Activated T-cell treated with anti-CD3 and anti-CD28 coated beads, Interleukin-2, amount 50 U/mL, for 4 hours (primary cell): ENCODE measurements around the gene EIF3J. TPM values are rescaled to one million over a fixed set of nuclear protein-coding genes. Genes with fewer than 3 reads are reported as not detected.

Experiments
- ATAC-seq, 2 donors: fragments of 200-7000 bp; cut with Tn5 transposase; one replicate each; pipeline ENCODE4 v1.10.0; 2021
- DNase-seq: peaks from one replicate; pipeline ENCODE4 v3.0.0-alpha.2; 2020
- H3K27me3 Mint-ChIP-seq: one replicate; pipeline ENCODE4 v1.8.0; 2021; ENCODE audit warnings: low read depth, mixed read lengths
- H3K36me3 Mint-ChIP-seq: one replicate; pipeline ENCODE4 v1.8.0; 2022; ENCODE audit warnings: mixed read lengths; ENCODE audit not compliant: insufficient read depth
- H3K4me1 Mint-ChIP-seq: one replicate; pipeline ENCODE4 v1.8.0; 2021; ENCODE audit warnings: low read depth, mixed read lengths
- H3K4me3 Mint-ChIP-seq: one replicate; pipeline ENCODE4 v1.8.0; 2021; ENCODE audit warnings: mild to moderate bottlenecking, moderate library complexity, mixed read lengths
- H3K9me3 Mint-ChIP-seq: one replicate; pipeline ENCODE4 v1.8.0; 2021; ENCODE audit warnings: mixed read lengths
- total RNA-seq, 3 donors: library from RNA; stranded (reverse); gene quantifications; one replicate each; pipeline ENCODE4 v1.2.1, GENCODE V29; 2021

The EIF3J gene, protein sequence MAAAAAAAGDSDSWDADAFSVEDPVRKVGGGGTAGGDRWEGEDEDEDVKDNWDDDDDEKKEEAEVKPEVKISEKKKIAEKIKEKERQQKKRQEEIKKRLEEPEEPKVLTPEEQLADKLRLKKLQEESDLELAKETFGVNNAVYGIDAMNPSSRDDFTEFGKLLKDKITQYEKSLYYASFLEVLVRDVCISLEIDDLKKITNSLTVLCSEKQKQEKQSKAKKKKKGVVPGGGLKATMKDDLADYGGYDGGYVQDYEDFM
- total RNA-seq: 100 to 1,000 TPM; 197 to 214 (median 201) TPM

DNA sequence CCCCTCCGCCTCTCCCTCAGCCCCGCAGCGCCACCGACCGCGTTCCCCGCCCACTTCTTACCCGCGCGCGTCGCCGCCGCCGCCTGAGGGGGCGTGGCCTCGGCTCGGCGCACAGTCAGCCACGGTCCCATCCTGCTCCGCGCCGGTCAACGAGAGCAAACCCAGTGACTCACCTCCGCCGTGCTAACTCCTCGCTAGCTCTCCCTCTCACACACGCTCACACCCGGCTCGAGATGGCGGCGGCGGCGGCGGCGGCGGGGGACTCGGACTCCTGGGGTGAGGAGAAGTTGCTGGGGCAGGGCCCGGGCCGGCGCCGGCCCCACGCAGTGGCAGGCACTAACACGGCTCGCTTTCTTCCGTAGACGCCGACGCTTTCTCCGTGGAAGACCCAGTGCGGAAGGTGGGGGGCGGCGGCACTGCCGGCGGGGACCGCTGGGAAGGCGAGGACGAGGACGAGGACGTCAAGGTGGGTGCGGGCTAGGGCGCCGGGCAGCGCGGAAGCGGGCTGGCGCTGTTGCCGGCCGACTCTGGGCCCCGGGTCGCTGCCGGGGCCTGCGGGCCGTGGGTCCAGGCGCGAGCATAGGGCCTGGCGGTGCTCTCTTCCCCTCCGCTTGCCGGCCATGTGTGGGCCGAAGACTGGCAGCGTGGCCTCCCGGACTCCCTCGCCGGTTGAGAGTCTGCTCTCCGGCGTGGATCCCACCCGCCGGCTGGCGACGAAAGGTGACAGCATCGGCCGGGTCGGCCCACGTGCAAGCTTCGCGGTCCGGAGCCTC lies at the start of gene EIF3J:
EIF3J (plus strand) TSS at position 186 of the 773 bp plus-strand sequence; CDS start at position 234, 48 bp downstream.
- DNase-seq (peak; percentile 93), ATAC-seq (peak; percentile 96 to 97)
- H3K27me3 Mint-ChIP-seq: no peaks in the 10 kb centered on the region
- H3K4me3 Mint-ChIP-seq: peak within 1 kb of the TSS; percentile 94
- H3K9me3 Mint-ChIP-seq: no peaks in the 10 kb centered on the region
- peaks cover 49% of the 10 kb centered on the region for H3K4me1 Mint-ChIP-seq
- peaks cover 32% of the 10 kb centered on the region for H3K36me3 Mint-ChIP-seq

DNA sequence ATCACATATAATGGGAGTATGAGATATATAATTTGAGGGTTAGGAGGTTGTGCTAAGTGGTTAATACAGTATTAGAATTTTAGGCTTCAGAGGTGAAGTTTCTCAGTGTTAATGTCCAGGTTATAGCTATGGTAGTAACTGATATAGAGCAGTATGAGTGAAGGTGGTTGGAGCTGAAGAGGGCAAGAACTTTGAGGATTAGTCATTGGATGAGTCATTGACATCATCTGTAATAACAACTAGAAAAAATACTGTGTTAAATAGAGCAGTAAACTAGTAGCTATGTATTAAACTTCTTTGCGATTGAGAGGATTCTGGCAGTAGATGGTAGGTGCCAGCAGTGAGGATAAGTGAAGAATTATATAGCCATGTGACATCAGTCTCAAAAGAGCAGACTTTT lies 47.5 kb upstream of the EIF3J start:
- Mint-ChIP-seq H3K4me1 (peaks cover 20% of the 10 kb centered on the region), H3K36me3 (peaks cover 29% of the 10 kb centered on the region), H3K9me3 (no peaks in the 10 kb centered on the region), H3K27me3 (no peaks in the 10 kb centered on the region), H3K4me3 (no peak overlapping the region)
- ATAC-seq: peak; percentile 96 to 97
- no peak for DNase-seq

DNA sequence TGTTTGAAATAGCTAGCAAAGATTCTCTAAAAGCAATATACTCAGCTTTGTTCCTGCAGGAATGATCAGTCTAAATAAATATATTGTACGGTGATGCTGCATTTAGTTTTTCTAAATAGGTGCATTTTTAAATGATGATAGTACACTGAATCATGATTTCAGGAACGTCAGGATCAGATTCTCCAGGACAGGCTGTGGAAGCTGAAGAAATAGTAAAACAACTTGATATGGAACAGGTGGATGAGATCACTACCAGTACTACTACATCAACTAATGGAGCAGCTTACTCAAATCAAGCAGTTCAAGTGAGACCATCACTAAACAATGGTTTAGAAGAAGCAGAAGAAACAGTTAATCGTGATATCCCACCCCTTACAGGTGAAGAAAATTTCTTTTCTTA lies 46.3 kb upstream of the EIF3J start:
- no peak overlapping the region for H3K4me3 Mint-ChIP-seq
- DNase-seq (no peak), ATAC-seq (no peak)
- no peaks in the 10 kb centered on the region for H3K27me3 Mint-ChIP-seq
- H3K36me3 Mint-ChIP-seq: peaks cover 29% of the 10 kb centered on the region
- H3K9me3 Mint-ChIP-seq: no peaks in the 10 kb centered on the region
- peaks cover 18% of the 10 kb centered on the region for H3K4me1 Mint-ChIP-seq

DNA sequence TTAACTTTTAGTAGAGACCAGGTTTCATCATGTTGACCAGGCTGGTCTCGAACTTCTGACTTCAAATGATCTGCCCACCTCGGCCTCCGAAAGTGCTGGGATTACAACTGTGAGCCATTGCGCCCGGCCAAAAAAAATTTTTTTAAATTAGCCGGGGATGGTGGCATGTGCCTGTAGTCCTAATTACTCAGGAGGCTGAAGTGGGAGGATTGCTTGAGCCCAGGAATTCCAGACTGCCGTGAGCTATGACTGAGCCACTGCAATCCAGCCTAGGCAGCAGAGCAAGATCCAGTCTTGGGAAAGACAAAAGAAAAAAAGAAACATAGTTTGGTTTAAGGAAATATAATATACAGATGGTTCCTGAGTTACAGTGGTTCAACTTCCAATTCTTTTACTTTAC lies 44.9 kb upstream of the EIF3J start:
- ATAC-seq: no peak
- no peak for DNase-seq
- Mint-ChIP-seq H3K4me3 (no peak overlapping the region), H3K36me3 (peaks cover 33% of the 10 kb centered on the region), H3K9me3 (no peaks in the 10 kb centered on the region), H3K4me1 (peaks cover 17% of the 10 kb centered on the region), H3K27me3 (no peaks in the 10 kb centered on the region)

DNA sequence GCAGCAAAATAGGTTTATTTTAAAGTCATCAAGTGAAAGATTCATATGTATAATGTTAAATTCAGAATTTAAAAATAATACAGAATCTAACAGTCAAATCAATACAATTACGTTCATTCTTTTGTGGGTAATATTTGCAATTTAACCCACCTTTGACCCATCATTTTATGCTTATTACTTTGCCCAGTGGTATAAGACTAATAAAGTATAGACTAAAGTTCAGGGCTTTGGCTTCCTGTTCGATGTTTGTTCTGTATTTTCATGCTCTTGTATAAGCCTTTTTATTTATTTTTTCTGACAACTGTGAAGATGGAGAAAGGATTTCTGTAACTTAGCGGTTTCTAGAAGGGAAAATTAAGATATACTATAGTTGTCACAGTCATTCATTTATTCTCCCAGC lies 44.3 kb upstream of the EIF3J start:
- Mint-ChIP-seq H3K9me3 (no peaks in the 10 kb centered on the region), H3K36me3 (peaks cover 27% of the 10 kb centered on the region), H3K4me1 (peaks cover 17% of the 10 kb centered on the region), H3K4me3 (no peak overlapping the region), H3K27me3 (no peaks in the 10 kb centered on the region)
- ATAC-seq: no peak
- DNase-seq: no peak

DNA sequence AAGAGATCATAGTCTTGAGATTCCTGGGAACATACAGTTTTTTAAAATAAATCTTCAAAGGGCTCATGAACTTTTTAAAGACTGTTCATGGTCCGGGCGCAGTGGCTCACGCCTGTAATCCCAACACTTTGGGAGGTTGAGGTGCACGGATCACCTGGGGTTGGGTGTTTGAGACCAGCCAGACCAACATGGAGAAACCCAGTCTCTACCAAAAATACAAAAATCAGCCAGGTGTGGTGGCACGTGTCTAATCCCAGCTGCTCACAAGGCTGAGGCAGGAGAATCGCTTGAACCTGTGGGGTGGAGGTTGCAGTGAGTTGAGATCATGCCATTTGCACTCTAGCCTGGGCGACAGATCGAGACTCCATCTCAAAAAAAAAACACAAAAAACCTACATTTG lies 41.4 kb upstream of the EIF3J start:
- peaks cover 7% of the 10 kb centered on the region for H3K4me1 Mint-ChIP-seq
- no peaks in the 10 kb centered on the region for H3K9me3 Mint-ChIP-seq
- DNase-seq (no peak), ATAC-seq (no peak)
- H3K36me3 Mint-ChIP-seq: peaks cover 26% of the 10 kb centered on the region
- H3K4me3 Mint-ChIP-seq: no peak overlapping the region
- no peaks in the 10 kb centered on the region for H3K27me3 Mint-ChIP-seq

DNA sequence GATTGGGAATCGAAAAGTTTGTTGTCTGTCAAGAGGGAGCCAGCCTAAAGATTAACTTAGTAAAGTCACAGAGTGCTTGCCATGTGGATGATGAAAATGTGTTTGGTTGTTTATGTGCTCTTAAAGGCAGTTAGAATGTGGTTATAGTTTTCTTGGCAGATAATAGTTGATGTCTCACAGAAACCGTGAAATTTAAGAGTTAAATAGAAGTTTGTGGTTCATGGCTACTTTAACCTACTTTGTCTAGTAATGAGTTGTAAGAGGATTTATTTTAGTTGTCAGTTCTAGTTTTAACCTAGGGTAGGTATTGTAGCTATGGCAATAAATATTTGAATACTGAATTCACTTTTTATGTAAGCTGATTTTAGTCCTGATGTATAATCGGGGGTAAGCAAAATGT lies 36.4 kb upstream of the EIF3J start:
- Mint-ChIP-seq H3K4me1 (peaks cover 13% of the 10 kb centered on the region), H3K4me3 (no peak overlapping the region), H3K36me3 (peaks cover 20% of the 10 kb centered on the region), H3K27me3 (no peaks in the 10 kb centered on the region), H3K9me3 (no peaks in the 10 kb centered on the region)
- ATAC-seq (peak; percentile 77 to 80), DNase-seq (no peak)

DNA sequence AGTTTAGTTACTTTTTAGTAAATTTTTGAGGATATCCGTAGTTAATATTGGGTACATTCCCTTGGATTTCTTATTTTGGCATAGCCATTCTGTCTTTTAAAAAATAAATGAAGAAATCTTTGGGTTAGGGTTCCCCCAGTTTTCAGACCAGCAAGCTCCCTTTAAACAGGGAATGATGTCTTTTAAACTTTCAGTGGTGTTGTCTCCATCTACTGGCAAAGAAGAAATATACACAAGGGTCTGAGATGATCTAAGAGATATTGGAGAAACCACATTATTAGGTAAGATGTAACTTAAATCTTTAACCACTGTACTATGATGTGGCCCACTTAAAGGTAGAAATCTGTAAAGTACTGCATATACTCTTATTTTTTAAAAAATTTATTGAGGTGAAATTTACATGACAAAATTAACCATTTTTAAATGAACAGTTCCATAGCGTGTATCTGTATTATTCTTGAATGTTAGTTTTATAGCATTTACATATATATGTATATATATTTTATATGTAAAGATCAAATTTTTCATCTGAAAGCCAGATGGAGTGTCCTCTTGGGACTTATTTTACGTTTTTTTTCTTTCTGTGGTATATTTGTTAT lies 35.1 kb upstream of the EIF3J start:
- Mint-ChIP-seq H3K27me3 (no peaks in the 10 kb centered on the region), H3K4me3 (no peak overlapping the region), H3K9me3 (no peaks in the 10 kb centered on the region), H3K4me1 (peaks cover 13% of the 10 kb centered on the region), H3K36me3 (peaks cover 18% of the 10 kb centered on the region)
- DNase-seq: no peak
- peak; percentile 23 to 30 for ATAC-seq

DNA sequence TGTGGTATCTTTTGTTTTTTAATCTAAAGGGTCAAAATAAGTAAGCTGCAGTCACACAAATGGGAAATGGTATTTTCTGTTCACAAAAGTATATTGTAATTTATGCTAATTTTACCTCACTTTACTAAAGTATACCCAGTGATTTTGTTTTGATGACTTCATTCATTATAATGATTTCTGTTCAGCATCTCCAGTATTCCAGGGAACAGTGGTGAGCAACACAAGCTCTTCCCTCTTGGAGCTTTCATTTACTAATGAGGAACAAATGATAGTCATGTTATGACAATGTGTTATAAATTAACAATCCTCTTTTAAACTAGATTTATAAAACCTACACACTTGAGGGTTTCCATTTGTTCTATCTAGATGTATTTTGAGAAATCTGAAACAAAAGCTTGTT lies 20.5 kb upstream of the EIF3J start:
- Mint-ChIP-seq H3K27me3 (no peaks in the 10 kb centered on the region), H3K9me3 (no peaks in the 10 kb centered on the region), H3K4me3 (no peak overlapping the region), H3K36me3 (peaks cover 14% of the 10 kb centered on the region), H3K4me1 (peaks cover 2% of the 10 kb centered on the region)
- no peak for ATAC-seq
- DNase-seq: no peak

DNA sequence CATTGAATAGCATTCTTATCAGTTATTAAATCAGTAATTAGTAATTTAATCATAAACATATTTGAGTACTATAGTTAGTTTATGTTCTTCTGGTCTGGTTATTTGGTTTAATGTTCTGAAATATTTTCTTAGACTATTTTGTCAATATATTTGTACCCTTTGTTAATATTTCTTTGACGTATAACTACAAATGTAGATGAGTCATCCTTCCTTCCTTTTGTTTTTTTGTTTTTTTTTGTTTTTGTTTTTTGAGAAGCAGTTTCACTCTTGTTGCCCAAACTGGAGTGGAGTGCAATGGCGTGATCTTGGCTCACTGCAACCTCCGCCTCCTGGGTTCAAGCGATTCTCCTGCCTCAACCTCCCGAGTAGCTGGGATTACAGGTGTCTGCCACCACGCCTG lies 17.4 kb upstream of the EIF3J start:
- Mint-ChIP-seq H3K36me3 (peaks cover 18% of the 10 kb centered on the region), H3K4me1 (peaks cover 2% of the 10 kb centered on the region), H3K4me3 (no peak overlapping the region), H3K27me3 (no peaks in the 10 kb centered on the region), H3K9me3 (no peaks in the 10 kb centered on the region)
- ATAC-seq: no peak
- DNase-seq: no peak

DNA sequence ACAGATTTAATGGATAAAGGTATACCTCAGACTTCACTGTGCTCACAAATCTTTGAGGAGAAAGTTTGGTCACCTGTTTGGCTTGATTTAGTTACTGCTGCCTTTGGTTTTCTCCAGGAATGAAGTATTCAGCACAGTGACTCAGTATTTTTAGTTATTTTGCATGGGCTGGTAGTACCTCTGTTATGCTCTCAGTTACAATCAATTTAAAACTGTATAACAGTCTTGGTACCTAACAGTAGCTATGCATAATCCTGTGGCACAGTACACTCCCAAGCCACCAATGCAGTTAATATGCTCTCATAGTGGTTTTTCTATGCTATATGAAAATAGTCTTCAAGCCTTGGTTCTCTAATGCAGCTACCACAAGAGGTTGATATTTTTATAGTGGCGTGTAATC lies 11.9 kb upstream of the EIF3J start:
- Mint-ChIP-seq H3K36me3 (peaks cover 15% of the 10 kb centered on the region), H3K27me3 (no peaks in the 10 kb centered on the region), H3K4me3 (no peak overlapping the region), H3K4me1 (peaks cover 3% of the 10 kb centered on the region), H3K9me3 (no peaks in the 10 kb centered on the region)
- ATAC-seq (no peak), DNase-seq (no peak)

DNA sequence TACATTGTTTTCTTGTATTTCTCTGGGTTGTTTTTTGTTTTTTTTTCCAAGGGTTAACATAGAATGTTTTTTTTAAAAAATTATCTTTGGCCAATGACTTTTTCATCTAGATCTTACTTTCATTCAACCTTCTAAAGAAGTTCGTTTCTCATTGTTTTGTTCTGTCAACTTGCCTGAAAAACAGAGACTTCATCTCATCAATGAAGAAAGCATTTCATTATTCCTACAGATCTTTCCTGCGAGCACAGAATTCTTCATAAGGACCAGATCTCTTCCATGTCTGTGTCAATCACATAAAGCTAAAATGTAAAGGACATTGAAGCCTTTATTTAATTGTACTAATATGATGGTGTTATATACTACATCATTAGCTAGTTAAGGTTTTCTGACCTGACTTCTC lies 9.7 kb upstream of the EIF3J start:
- H3K27me3 Mint-ChIP-seq: no peaks in the 10 kb centered on the region
- H3K4me1 Mint-ChIP-seq: peaks cover 6% of the 10 kb centered on the region
- no peak for DNase-seq
- no peak for ATAC-seq
- no peak overlapping the region for H3K4me3 Mint-ChIP-seq
- H3K9me3 Mint-ChIP-seq: no peaks in the 10 kb centered on the region
- H3K36me3 Mint-ChIP-seq: peaks cover 13% of the 10 kb centered on the region

DNA sequence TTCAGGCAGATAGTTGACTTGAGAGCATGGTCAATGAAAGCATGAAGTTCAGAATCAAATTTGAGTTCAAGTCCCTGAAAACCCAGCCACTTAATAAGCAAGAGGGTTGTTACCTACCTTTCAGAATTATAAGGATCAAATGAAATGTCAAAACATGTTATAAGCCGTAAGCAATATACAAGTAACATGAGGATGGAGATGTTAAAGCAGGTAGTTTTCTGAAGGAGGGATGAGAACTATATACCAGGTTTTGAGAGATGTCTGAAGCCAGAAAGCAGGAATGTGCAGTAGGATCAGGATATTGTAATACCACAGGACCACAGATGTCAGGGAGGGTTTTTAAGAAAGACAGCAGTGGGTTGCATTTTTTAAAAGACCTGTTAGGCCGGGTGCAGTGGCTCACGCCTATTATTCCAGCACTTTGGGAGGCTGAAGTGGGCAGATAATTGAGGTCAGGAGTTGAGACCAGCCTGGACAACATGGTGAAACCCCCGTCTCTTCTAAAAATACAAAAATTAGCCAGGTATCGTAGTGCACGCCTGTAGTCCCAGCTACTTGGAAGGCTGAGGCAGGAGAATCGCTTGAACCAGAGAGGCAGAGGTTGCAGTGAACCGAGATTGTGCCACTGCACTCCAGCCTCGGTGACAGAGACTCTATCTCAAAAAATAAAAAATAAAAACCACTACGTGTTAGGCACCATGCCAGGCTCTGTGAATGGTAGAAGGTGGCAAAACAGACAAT lies 6.9 kb upstream of the EIF3J start:
- DNase-seq (no peak), ATAC-seq (no peak)
- H3K4me3 Mint-ChIP-seq: no peak overlapping the region
- no peaks in the 10 kb centered on the region for H3K27me3 Mint-ChIP-seq
- H3K9me3 Mint-ChIP-seq: no peaks in the 10 kb centered on the region
- peaks cover 9% of the 10 kb centered on the region for H3K36me3 Mint-ChIP-seq
- H3K4me1 Mint-ChIP-seq: peaks cover 11% of the 10 kb centered on the region

DNA sequence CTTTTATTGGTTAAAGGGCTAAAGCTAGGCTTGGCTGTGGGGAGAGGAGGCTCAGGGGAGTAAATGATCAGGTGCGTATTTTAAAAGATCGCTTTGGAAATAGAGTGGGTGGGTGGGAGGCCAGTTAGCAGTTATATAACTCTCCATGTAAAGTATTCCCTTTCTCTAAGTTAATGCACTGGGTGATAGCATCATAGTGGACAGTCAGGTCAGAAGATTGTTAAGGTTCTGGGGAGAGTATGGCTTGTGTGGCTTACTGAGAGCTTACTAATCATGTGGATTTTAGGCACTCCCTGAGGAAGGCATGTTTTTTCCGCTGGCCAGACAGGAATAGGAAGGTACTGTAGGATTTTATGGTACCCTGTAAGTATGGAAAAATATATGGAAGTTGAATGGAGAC lies 6.3 kb upstream of the EIF3J start:
- Mint-ChIP-seq H3K4me3 (no peak overlapping the region), H3K9me3 (no peaks in the 10 kb centered on the region), H3K4me1 (peaks cover 14% of the 10 kb centered on the region), H3K27me3 (no peaks in the 10 kb centered on the region), H3K36me3 (peaks cover 9% of the 10 kb centered on the region)
- ATAC-seq (no peak), DNase-seq (no peak)
